Caco-2 (cell line): ENCODE data around the gene PDIA2. TPM values are rescaled to one million over a fixed set of nuclear protein-coding genes. Genes with fewer than 3 reads are reported as not detected.

Experiments used
- BruUV-seq: library from RNA; stranded (reverse); fragments of 400-500 nt; replicated peaks from 2 replicates; lab custom pipeline; 2021; lab: Mats Ljungman, UMichigan
- CTCF ChIA-PET: fragments of 300-600 bp; sonication (Branson Sonifier 250); formaldehyde crosslinking; loops from one replicate; lab custom pipeline; 2022; ENCODE audit warnings: antibody characterized with exemption; lab: Charles Lee
- POLR2A ChIA-PET: fragments of 300-600 bp; sonication (Branson Sonifier 250); formaldehyde crosslinking; loops from one replicate; lab custom pipeline; 2022; ENCODE audit warnings: antibody characterized with exemption; lab: Charles Lee
- DNase-seq, 2 experiments: peaks; one replicate each; pipeline versions ENCODE4 v3.0.0 to v3.0.0-alpha.2; 2020 to 2022
- H3K27me3 ChIP-seq: replicated peaks from 2 replicates; pipeline ENCODE4 v1.6.0; 2011; ENCODE audit warnings: low read length; ENCODE audit not compliant: control insufficient read depth, insufficient read depth
- H3K36me3 ChIP-seq: 2 replicates; pipeline ENCODE4 v1.5.1; 2011; ENCODE audit warnings: low read length; ENCODE audit not compliant: control insufficient read depth, insufficient read depth
- H3K4me1 ChIP-seq: fragments of 250-450 bp; sonication (Bioruptor Pico); 2 replicates; pipeline ENCODE4 v1.5.1; 2020; ENCODE audit warnings: mild to moderate bottlenecking
- H3K4me3 ChIP-seq: 2 replicates; pipeline ENCODE4 v1.5.1; 2011; ENCODE audit warnings: low read depth, mild to moderate bottlenecking, control low read depth, low read length
- H3K9me3 ChIP-seq: fragments of 250-450 bp; sonication (Bioruptor Pico); 2 replicates; pipeline ENCODE4 v1.5.1; 2020; ENCODE audit warnings: mild to moderate bottlenecking, moderate library complexity
- H3K27ac Mint-ChIP-seq: one replicate; pipeline ENCODE4 v1.8.0; 2022; ENCODE audit warnings: mixed read lengths; ENCODE audit not compliant: unreplicated experiment
- H3K27me3 Mint-ChIP-seq: one replicate; pipeline ENCODE4 v1.8.0; 2022; ENCODE audit warnings: mixed read lengths; ENCODE audit not compliant: insufficient read depth, unreplicated experiment
- H3K36me3 Mint-ChIP-seq: one replicate; pipeline ENCODE4 v1.8.0; 2022; ENCODE audit warnings: mild to moderate bottlenecking, mixed read lengths; ENCODE audit not compliant: insufficient read depth, unreplicated experiment
- H3K4me1 Mint-ChIP-seq: one replicate; pipeline ENCODE4 v1.8.0; 2022; ENCODE audit warnings: low read depth, mixed read lengths; ENCODE audit not compliant: unreplicated experiment
- H3K4me3 Mint-ChIP-seq: one replicate; pipeline ENCODE4 v1.8.0; 2022; ENCODE audit warnings: mild to moderate bottlenecking, moderate library complexity, mixed read lengths; ENCODE audit not compliant: unreplicated experiment
- H3K9me3 Mint-ChIP-seq: one replicate; pipeline ENCODE4 v1.8.0; 2022; ENCODE audit warnings: mixed read lengths; ENCODE audit not compliant: unreplicated experiment
- CTCF ChIP-seq, 2 experiments: fragments of 200-600 bp in 1 of 2; IDR thresholded peaks; 1 replicate in 1 of 2; 2 replicates in 1 of 2; pipeline versions ENCODE4 v1.5.1 to v1.8.0; 2011 to 2022; ENCODE audit warnings: antibody characterized with exemption in 1 of 2, control low read depth in 1 of 2, inconsistent platforms in 1 of 2, low read depth in 1 of 2, low read length in 1 of 2, mild to moderate bottlenecking in 1 of 2, moderate library complexity in 1 of 2; ENCODE audit not compliant: insufficient read depth in 1 of 2, severe bottlenecking in 1 of 2, unreplicated experiment in 1 of 2
- intact Hi-C: fragments of 100-400 bp; cut with micrococcal nuclease; formaldehyde crosslinking; loops from one replicate; pipeline ENCODE4 v1.10.0; 2022; ENCODE audit not compliant: unreplicated experiment
- total RNA-seq: library from RNA; stranded (reverse); gene quantifications from 2 replicates; pipeline ENCODE4 v1.2.3, GENCODE V29; 2022

PDIA2 gene
- total RNA-seq, 1 experiment from 2014 or later = 0.41 TPM

- DNase-seq = no peak
- Histone ChIP-seq H3K9me3 (no peaks in the 10 kb centered on the region), H3K27me3 (no peaks in the 10 kb centered on the region), H3K4me3 (no peak overlapping the region), H3K36me3 (peaks cover 3% of the 10 kb centered on the region), H3K4me1 (peaks cover 14% of the 10 kb centered on the region)
- Mint-ChIP-seq H3K4me1 (peaks cover 14% of the 10 kb centered on the region), H3K36me3 (peaks cover 12% of the 10 kb centered on the region), H3K4me3 (no peak overlapping the region), H3K9me3 (no peaks in the 10 kb centered on the region), H3K27me3 (no peaks in the 10 kb centered on the region), H3K27ac (no peak overlapping the region)
- intact Hi-C loops = no loop called here
- TF ChIP-seq CTCF (IDR thresholded peaks at IDR 0.05; ENCODE audit: insufficient read depth in 1 of 2, low read depth in 1 of 2, low read length in 1 of 2, severe bottlenecking in 1 of 2, unreplicated experiment in 1 of 2) = no peak
- POLR2A ChIA-PET = no interaction called here
- CTCF ChIA-PET = interaction anchor here (0.5 to 0.6 kb wide), 2 partner anchors 103 to 115 kb away, joined by 3 to 5 read pairs; partner anchors contain the start of gene AXIN1
- BruUV-seq = no TSS peak
Observed at GRCh38 chr16:249431-249830, 33.5 kb upstream of the PDIA2 start.

- DNase-seq = no peak
- Histone ChIP-seq H3K4me1 (peaks cover 14% of the 10 kb centered on the region), H3K4me3 (no peak overlapping the region), H3K9me3 (no peaks in the 10 kb centered on the region), H3K36me3 (peaks cover 3% of the 10 kb centered on the region), H3K27me3 (no peaks in the 10 kb centered on the region)
- ChIA-PET CTCF (no interaction called here), POLR2A (interaction anchor here (0.7 kb wide), 1 partner anchor 17 kb away, joined by 6 read pairs; no protein-coding TSS in a partner anchor)
- BruUV-seq = no TSS peak
- intact Hi-C loops = no loop called here
- TF ChIP-seq CTCF (IDR thresholded peaks at IDR 0.05; ENCODE audit: insufficient read depth in 1 of 2, low read depth in 1 of 2, low read length in 1 of 2, severe bottlenecking in 1 of 2, unreplicated experiment in 1 of 2) = no peak
- H3K4me1 Mint-ChIP-seq = peaks cover 14% of the 10 kb centered on the region
- no peak overlapping the region for H3K4me3 Mint-ChIP-seq
- H3K9me3 Mint-ChIP-seq = no peaks in the 10 kb centered on the region
- no peaks in the 10 kb centered on the region for H3K27me3 Mint-ChIP-seq
- peak overlapping the region; percentile 41 for H3K27ac Mint-ChIP-seq
- H3K36me3 Mint-ChIP-seq = peaks cover 20% of the 10 kb centered on the region
Observed at GRCh38 chr16:252366-253337, 30.3 kb upstream of the PDIA2 start.

GRCh38 chr16:253833-254232, 29.1 kb upstream of the PDIA2 start:
- Mint-ChIP-seq H3K27ac (no peak overlapping the region), H3K4me1 (peaks cover 14% of the 10 kb centered on the region), H3K9me3 (no peaks in the 10 kb centered on the region), H3K36me3 (peaks cover 20% of the 10 kb centered on the region), H3K4me3 (no peak overlapping the region), H3K27me3 (no peaks in the 10 kb centered on the region)
- Histone ChIP-seq H3K4me3 (no peak overlapping the region), H3K9me3 (no peaks in the 10 kb centered on the region), H3K27me3 (no peaks in the 10 kb centered on the region), H3K36me3 (peaks cover 3% of the 10 kb centered on the region), H3K4me1 (peaks cover 14% of the 10 kb centered on the region)
- CTCF ChIA-PET = no interaction called here
- intact Hi-C loops = no loop called here
- POLR2A ChIA-PET = no interaction called here
- TF ChIP-seq CTCF (IDR thresholded peaks at IDR 0.05; ENCODE audit: insufficient read depth in 1 of 2, low read depth in 1 of 2, low read length in 1 of 2, severe bottlenecking in 1 of 2, unreplicated experiment in 1 of 2) = no peak
- no peak for DNase-seq
- no TSS peak for BruUV-seq
